Fibroblast of the conjunctiva (primary cell): ENCODE measurements around the gene TPX2.
"Not testable (repeated sequence)": the region's sequence is repeated elsewhere in the genome, so short reads cannot be mapped to it uniquely, and the experiment has no call there.

Experiments
- DNase-seq: peaks from one replicate; pipeline ENCODE4 v3.0.0-alpha.2; 2010; ENCODE audit warnings: low read depth

The TPX2 gene

DNA sequence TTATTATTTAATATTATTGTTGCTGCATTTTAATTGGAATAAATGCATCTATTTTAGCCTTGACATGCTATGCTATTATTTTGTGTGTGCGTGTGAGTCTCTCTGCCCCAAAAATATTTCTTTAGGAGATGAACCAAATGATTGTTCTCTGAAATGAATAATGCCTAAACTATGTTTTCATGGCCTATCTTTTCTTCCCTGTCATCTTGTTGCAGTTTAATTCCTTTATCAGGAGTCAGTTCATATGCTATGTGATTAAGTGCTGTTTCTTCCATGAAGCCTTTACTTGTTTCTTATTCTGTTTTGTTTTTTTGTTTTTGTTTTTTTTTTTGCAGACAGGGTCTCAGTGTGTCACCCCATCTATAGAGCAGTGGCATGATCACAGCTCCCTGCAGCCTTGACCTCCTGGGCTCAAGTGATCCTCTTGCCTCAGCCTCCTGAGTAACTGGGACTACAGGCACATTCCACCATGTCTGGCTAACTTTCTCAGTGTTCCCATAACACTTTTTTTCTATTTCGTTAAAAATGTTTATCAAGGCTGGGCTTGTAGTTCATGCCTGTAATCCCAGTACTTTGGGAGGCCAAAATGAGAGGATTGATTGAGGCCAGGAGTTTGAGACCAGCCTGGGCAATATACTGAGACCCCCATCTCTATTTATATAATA, 25.7 kb downstream of the TPX2 start:
- DNase-seq: no peak

DNA sequence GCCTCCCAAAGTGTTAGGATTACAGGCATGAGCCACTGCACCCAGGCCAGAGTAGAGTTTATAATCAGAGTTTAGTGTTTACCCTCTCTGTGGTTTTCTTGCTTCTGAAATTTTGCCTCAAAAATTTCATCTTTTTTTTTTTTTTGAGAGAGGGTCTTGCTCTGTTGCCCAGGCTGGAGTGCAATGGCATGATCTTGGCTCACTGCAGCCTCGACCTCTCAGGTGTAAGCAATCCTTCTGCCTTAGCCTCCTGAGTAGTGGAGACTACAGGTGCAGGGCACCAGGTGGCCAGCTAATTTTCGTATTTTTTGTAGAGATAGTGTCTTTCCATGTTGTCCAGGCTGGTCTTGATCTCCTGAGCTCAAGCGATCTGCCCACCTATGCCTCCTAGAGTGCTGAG, 28.7 kb downstream of the TPX2 start:
- DNase-seq: no peak

DNA sequence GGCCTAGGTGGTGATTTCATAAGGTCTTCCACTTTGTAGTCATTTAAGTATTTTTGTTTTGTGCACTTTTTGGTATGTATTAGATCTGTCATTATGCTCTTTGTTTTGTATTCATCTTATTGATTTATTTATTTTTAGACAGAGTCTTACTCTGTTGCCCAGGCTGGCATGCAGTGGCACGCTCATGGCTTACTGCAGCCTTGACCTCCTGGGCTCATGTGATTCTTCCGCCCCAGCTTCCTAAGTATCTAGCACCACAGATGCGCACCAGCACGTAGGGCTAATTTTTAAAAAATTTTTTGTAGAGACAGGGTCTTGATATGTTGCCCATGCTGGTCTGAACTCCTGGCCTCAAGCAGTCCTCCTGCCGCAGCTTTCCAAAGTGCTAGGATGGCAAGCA, 30.6 kb downstream of the TPX2 start:
- no peak for DNase-seq

- DNase-seq: no peak
These were observed 31.2 kb downstream of the TPX2 start for GRCh38 chr20:31770243-31770642.

DNA sequence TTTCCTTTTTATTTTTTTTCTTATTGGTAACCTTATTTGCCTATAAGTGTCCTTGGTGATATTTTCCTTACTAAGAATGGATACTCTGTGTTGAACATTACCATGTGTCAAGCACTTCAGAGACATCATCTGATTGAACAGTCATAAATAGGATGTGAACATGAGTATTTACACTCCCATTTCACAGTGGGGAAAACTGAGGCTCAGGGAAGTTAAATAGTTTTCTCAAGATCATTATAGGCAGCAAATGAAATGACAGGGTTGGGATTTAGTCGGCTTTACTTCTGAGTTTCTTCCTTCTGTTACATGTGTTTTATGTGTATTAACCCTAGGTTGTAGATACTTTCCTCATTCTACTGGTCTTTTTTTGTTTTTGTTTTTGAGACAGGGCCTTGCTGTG, 35.3 kb downstream of the TPX2 start:
- no peak for DNase-seq

- DNase-seq: no peak
These were observed 41.7 kb downstream of the TPX2 start for GRCh38 chr20:31780839-31781238.

DNA sequence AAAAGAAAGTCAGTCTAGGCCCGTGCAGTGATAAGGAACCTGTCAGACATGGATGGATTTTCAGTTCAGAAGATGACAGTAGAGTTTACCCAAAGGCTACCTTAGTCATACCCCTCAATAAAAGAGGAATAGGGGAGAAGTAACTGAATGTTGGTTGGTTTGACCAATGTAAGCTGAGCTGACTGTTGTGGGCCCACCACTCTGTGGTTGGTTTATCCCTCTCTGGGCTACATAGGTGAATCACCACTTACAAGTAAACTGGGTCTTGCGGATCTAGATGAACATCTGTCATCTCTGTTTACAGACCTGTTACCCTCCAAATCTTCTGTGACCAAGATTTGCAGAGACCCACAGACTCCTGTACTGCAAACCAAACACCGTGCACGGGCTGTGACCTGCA, 42.9 kb downstream of the TPX2 start:
- DNase-seq: no peak

DNA sequence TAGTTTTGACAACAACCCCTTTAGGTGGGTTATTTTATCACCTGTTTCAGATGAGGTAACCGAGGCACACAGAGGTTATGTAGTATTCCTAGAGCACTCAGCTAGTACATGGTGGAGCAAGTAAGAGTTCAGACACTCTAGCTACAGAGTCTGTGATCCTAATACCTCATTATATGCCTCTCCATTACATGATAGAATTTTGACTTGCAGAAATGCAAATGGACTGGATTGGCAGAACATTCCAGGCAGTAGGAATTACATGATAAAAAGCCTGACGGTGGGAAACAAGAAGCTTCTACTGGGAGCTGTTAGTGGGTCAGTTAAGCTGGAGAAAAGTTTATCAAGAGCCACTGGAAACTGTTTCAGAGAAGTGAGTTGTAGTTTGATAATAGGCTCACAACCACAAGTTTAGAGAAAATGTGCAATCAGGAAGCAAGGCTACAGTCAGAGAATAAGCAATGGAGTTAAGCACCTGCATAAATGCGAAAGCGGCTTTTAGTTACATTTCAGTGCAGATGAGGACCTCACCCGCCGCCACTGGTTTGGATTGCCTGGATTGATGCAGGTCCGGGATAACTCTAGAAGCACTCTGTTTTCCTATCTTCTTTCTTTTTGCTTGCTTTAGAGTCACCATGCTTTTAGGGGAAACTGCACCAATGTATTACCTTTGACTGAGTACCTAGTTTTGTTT, 45.4 kb downstream of the TPX2 start:
- no peak for DNase-seq

- no peak for DNase-seq
These were observed 46.0 kb downstream of the TPX2 start for GRCh38 chr20:31785089-31785488.

DNA sequence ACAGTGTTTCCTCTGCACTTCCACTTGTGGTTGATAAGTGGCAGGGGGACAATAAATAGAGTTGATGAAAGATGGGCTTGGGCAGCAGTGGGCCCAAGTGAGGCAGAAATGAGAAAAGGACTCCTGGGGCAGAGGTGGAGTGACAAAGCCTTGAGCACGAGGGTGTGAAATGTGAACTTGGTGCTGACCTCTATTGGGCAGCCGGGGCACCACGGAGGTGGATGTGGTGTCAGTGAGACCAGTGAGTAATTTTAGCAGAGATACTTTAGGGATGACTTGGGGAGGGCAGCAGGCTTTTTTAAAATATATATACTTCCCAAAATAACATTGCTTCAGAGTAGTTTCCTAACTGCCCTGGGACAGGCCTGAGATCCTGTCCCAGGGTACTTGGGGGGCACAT, 49.5 kb downstream of the TPX2 start:
- DNase-seq: no peak

DNA sequence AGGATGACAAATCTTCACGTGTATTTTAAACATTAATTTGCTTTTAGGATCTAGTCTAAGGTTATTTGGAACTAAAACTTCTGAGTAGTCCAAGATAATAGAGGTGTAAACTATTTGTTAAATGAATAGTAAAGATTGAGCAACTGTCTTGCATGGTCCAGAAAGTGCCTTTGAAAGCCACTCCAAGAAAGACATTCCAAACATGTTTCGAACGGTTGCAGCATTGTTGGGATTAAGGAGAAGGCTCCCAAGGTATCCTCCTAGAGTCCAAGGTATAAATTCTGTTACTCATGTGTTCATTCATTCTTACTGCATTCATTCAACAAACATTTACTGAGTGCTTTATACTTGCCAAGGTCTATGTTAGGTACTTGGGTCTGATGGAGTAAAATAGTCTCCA, 51.3 kb downstream of the TPX2 start:
- no peak for DNase-seq

DNA sequence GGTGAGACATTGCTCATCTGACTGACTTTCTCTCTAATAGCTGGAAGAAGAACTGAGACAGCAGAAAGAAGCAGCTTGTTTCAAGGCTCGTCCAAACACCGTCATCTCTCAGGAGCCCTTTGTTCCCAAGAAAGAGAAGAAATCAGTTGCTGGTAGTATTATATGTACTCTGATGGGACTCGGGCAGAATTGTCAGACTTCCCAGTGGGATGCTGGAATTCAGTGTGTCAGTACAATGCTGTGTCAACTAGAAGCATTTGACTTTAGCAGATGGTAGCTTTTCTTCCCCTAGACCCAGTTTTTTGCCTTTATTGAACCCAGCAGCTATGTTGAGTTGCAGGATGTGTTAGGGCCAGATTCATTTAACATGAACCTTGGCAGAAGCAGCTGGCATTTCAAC, 58.3 kb downstream of the TPX2 start:
- no peak for DNase-seq

DNA sequence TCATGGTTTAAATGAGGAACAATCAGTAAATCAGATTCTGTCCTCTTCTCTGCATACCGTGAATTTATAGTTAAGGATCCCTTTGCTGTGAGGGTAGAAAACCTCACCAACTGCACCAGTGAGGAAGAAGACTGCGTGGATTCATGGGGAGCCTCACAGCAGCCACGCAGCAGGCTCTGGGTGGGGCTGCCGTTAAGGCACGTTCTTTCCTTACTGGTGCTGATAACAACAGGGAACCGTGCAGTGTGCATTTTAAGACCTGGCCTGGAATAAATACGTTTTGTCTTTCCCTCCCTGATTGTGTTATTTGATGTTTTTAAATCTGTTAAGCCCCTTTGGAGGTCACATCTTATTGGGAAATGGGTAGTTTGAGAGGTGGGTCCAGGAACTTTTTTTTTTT, 62.4 kb downstream of the TPX2 start:
- DNase-seq: no peak

- no peak for DNase-seq
These were observed 64.6 kb downstream of the TPX2 start for GRCh38 chr20:31803552-31804291.

- DNase-seq: no peak
These were observed 67.7 kb downstream of the TPX2 start for GRCh38 chr20:31806564-31807355.

GRCh38 chr20:31808481-31808880, 69.4 kb downstream of the TPX2 start:
- no peak for DNase-seq

GRCh38 chr20:31809661-31810060, 70.6 kb downstream of the TPX2 start:
- no peak for DNase-seq

DNA sequence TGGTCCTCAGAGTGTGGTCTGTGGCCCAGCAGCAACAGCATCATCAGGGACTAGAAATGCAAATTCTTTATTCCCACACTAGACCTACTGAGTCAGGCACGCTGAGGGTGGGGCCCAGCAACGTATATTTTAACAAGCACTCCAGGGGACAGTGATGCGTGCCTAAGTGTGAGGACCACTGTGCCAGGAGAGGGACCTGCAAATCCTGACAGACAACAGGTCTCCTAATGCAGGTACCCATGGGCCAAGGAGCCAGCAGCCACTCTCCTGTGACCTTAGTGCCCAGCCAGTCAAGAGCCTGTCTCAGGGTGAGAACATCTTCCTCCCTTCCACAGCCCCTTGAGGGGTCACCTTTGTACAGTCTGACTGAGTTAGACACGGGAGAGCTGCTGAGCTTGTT, 72.1 kb downstream of the TPX2 start:
- no peak for DNase-seq

DNA sequence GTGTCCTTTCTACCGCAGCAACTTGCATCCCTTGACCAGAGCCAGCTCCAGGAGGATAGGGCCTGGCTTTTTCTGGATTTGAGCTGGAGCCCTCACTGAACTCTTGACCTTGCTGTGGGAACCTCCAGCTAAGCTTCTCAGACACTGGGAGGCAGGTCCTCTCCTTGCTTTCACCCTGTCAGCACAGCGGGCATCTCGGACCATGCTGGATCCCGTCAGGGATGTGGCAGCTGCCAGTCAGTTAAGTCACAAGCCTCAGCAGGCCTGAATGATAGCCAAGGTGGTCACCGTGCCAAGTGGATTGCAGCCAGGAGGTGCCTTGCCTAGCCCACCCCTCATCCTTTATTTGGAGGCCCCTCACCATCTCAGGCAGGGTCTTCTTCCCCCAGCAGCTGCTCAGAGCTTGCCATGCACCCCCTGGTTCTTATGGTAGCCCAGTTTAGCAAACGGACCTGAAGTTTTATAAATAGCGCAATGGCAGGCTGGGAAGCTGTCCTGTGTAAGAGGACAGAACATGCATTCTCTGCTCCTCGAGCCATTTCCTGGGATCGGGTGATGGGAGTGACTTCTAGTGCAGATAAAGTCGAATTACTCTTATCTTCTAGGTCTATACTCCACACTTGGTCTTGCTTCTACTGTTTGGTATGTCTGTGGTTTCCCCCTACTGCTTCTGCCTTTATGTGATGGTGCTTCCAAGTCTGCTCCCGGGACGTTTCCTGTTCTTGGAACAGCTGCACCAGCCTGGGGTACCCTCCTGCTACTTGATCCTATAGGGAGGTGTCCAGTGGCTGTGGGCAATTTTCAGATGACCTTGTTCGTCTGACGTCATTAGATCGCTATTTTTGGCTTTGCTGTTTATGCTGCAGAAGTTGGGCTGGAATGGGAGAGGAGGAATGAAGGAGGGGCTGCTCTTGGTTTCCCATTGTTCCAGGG, 73.0 kb downstream of the TPX2 start:
- no peak for DNase-seq

DNA sequence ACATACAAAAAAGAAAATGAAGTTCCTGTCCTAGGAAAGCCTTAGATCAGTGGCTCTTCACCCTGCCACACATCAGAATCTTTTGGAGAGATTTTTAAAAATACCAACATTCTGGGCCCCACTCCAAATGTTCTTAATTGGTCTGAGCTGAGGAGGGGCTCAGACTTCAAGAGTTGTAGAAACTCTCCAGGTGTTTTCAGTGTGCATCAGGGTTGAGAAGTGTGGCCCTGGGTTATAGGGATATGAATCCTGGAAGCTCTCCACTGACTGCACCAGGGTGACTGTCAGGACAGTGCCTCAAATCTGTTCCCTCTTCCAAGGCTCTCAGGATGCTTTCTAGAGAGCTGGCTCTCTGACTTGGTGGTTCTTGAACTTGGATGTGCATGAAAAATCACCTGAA, 74.5 kb downstream of the TPX2 start:
- no peak for DNase-seq

DNA sequence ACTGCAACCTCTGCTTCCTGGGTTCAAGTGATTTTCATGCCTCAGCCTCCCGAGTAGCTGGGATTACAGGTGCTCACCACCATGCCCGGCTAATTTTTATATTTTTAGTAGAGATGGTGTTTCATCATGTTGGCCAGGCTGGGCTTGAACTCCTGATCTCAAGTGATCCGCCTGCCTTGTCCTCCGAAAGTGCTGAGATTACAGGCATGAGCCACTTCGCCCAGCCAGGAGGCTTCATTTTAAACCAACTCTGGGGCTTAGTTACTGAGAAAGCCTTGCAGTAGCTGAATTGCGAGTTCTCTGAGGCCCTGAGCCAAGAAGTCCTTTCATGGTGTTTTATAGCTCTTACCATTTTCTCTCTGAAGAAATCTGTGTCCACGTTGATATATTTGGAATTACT, 75.1 kb downstream of the TPX2 start:
- DNase-seq: not testable (repeated sequence)
